HG02798 (cell line): ENCODE measurements around the gene BTG4.

Source experiments
- ATAC-seq: cut with Tn5 transposase; IDR thresholded peaks from one replicate; pipeline ENCODE4 v1.9.1; 2021; ENCODE audit warnings: mild to moderate bottlenecking; ENCODE audit not compliant: unreplicated experiment, poor library complexity

BTG4 gene

GRCh38 chr11:111512296-111513239 lies at the start of gene BTG4:
BTG4 (minus strand) TSS chr11:111512386; CDS start chr11:111498776, 13,610 bp downstream.
- peak; percentile 38 for ATAC-seq

- ATAC-seq: no peak
Observed at GRCh38 chr11:111561791-111562325, 49.7 kb upstream of the BTG4 start.

- ATAC-seq: no peak
Observed at GRCh38 chr11:111561306-111561705, 49.1 kb upstream of the BTG4 start.

- ATAC-seq: no peak
Observed at GRCh38 chr11:111560800-111561199, 48.6 kb upstream of the BTG4 start.

GRCh38 chr11:111559800-111560464 lies 47.7 kb upstream of the BTG4 start:
- no peak for ATAC-seq

GRCh38 chr11:111557425-111558111 lies 45.4 kb upstream of the BTG4 start:
- ATAC-seq: no peak

- ATAC-seq: no peak
Observed at GRCh38 chr11:111555255-111555654, 43.1 kb upstream of the BTG4 start.

GRCh38 chr11:111554532-111554931 lies 42.3 kb upstream of the BTG4 start:
- no peak for ATAC-seq

GRCh38 chr11:111550258-111550657 lies 38.1 kb upstream of the BTG4 start:
- no peak for ATAC-seq

- no peak for ATAC-seq
Observed at GRCh38 chr11:111549869-111550203, 37.6 kb upstream of the BTG4 start.

- no peak for ATAC-seq
Observed at GRCh38 chr11:111549196-111549868, 37.1 kb upstream of the BTG4 start.

GRCh38 chr11:111548525-111548924 lies 36.3 kb upstream of the BTG4 start:
- no peak for ATAC-seq

- ATAC-seq: no peak
Observed at GRCh38 chr11:111542606-111543275, 30.6 kb upstream of the BTG4 start.

- ATAC-seq: no peak
Observed at GRCh38 chr11:111541254-111542061, 29.3 kb upstream of the BTG4 start.

GRCh38 chr11:111540937-111541253 lies 28.7 kb upstream of the BTG4 start:
- ATAC-seq: no peak

- no peak for ATAC-seq
Observed at GRCh38 chr11:111540114-111540936, 28.1 kb upstream of the BTG4 start, which contains the start of gene LAYN. LAYN (plus strand) TSS chr11:111540720; CDS start chr11:111540844, 124 bp downstream.

GRCh38 chr11:111539426-111540113 lies 27.4 kb upstream of the BTG4 start:
- no peak for ATAC-seq
